Measurements from ENCODE around the gene TMEM30A. TPM values are rescaled to one million over a fixed set of nuclear protein-coding genes. Genes with fewer than 3 reads are reported as not detected.

The TMEM30A gene
- total and polyA plus RNA-seq, 2 donors (not counting 3 experiments of a cell fraction or from before 2014, with no cell fraction given): 42.2 to 197 TPM

GRCh38 chr6:75250552-75250951 is 34.0 kb downstream of the TMEM30A start:
- POLR2A ChIA-PET: no interaction called here
- CTCF ChIA-PET: interaction anchor here (0.9 to 1.5 kb wide), 3 partner anchors 9 to 296 kb away, joined by 3 to 4 read pairs (median 3); no protein-coding TSS in a partner anchor
- Histone ChIP-seq H3K9me1 (replicated peaks; ENCODE audit: control insufficient read depth, extremely low read depth, insufficient read depth, low read length) (no peaks in the 10 kb centered on the region), H3K79me2 (ENCODE audit: control insufficient read depth, insufficient read depth, low read length) (no peaks in the 10 kb centered on the region), H4K20me1 (replicated peaks; ENCODE audit: control insufficient read depth, extremely low read depth, insufficient read depth, low read length) (peaks cover 3% of the 10 kb centered on the region), H3K9me3 (replicated peaks; ENCODE audit: control insufficient read depth, insufficient read depth, low read length) (no peaks in the 10 kb centered on the region), H3K9ac (replicated peaks; ENCODE audit: extremely low read depth, insufficient read depth, low read length) (no peak overlapping the region), H3K4me2 (ENCODE audit: insufficient read depth, low read length) (no peak overlapping the region), H3K27ac (ENCODE audit: insufficient read depth, low read depth, low read length) (no peak overlapping the region), H3K27me3 (ENCODE audit: control insufficient read depth in 2 of 2, insufficient read depth in 2 of 2, low read length in 2 of 2) (no peaks in the 10 kb centered on the region), H2AFZ (ENCODE audit: low read depth, low read length) (no peak overlapping the region), H3K36me3 (ENCODE audit: control insufficient read depth in 2 of 2, extremely low read depth in 1 of 2, insufficient read depth in 2 of 2, low read length in 2 of 2) (peaks cover 0 to 3% of the 10 kb centered on the region in 2 experiments), H3K4me1 (ENCODE audit: control insufficient read depth, extremely low read depth, insufficient read depth, low read length) (no peaks in the 10 kb centered on the region), H3K4me3 (replicated peaks in 1 of 3; ENCODE audit: insufficient read depth in 1 of 3, low read depth in 1 of 3, low read length in 3 of 3) (no peak overlapping the region)
- intact Hi-C loops (cut with micrococcal nuclease) (no loop called here), dilution Hi-C loops (cut with MboI; ENCODE audit: extremely low pct_ligation_motif_present, low sequenced_read_pairs) (no loop called here)
- FAIRE-seq: no peak
- no peak for TF ChIP-seq POLR2AphosphoS5 (IDR thresholded peaks at IDR 0.05; ENCODE audit: insufficient read depth, low read depth, low read length)
- TF ChIP-seq MAX (IDR thresholded peaks at IDR 0.05; ENCODE audit: insufficient read depth, insufficient read length): no peak
- no peak for DNase-seq (ENCODE audit: low read depth, low spot score)
- BruUV-seq (replicated peaks): no TSS peak

- CTCF ChIA-PET: interaction anchor here (0.9 to 1.5 kb wide), 4 partner anchors 9 to 297 kb away, joined by 3 to 4 read pairs (median 3); no protein-coding TSS in a partner anchor
- Histone ChIP-seq H3K4me2 (ENCODE audit: insufficient read depth, low read length) (no peak overlapping the region), H3K9me3 (replicated peaks; ENCODE audit: control insufficient read depth, insufficient read depth, low read length) (no peaks in the 10 kb centered on the region), H3K9ac (replicated peaks; ENCODE audit: extremely low read depth, insufficient read depth, low read length) (no peak overlapping the region), H3K79me2 (ENCODE audit: control insufficient read depth, insufficient read depth, low read length) (no peaks in the 10 kb centered on the region), H3K36me3 (ENCODE audit: control insufficient read depth in 2 of 2, extremely low read depth in 1 of 2, insufficient read depth in 2 of 2, low read length in 2 of 2) (no peaks in the 10 kb centered on the region), H4K20me1 (replicated peaks; ENCODE audit: control insufficient read depth, extremely low read depth, insufficient read depth, low read length) (no peaks in the 10 kb centered on the region), H2AFZ (ENCODE audit: low read depth, low read length) (no peak overlapping the region), H3K9me1 (replicated peaks; ENCODE audit: control insufficient read depth, extremely low read depth, insufficient read depth, low read length) (no peaks in the 10 kb centered on the region), H3K27me3 (ENCODE audit: control insufficient read depth in 2 of 2, insufficient read depth in 2 of 2, low read length in 2 of 2) (no peaks in the 10 kb centered on the region), H3K4me1 (ENCODE audit: control insufficient read depth, extremely low read depth, insufficient read depth, low read length) (no peaks in the 10 kb centered on the region), H3K27ac (ENCODE audit: insufficient read depth, low read depth, low read length) (no peak overlapping the region), H3K4me3 (replicated peaks in 1 of 3; ENCODE audit: insufficient read depth in 1 of 3, low read depth in 1 of 3, low read length in 3 of 3) (no peak overlapping the region)
- DNase-seq (ENCODE audit: low read depth, low spot score): no peak
- intact Hi-C loops (cut with micrococcal nuclease): no loop called here
- BruUV-seq (replicated peaks): no TSS peak
- no peak for FAIRE-seq
- POLR2A ChIA-PET: no interaction called here
- dilution Hi-C loops (cut with MboI; ENCODE audit: extremely low pct_ligation_motif_present, low sequenced_read_pairs): no loop called here
- TF ChIP-seq EZH2 (IDR thresholded peaks at IDR 0.05; ENCODE audit: borderline replicate concordance, low read depth, low read length, severe bottlenecking) (no peak), MAX (IDR thresholded peaks at IDR 0.05; ENCODE audit: insufficient read depth, insufficient read length) (no peak), GATA2 (IDR thresholded peaks at IDR 0.05; ENCODE audit: insufficient read depth, insufficient read length, low read depth, low read length) (no peak), FOS (IDR thresholded peaks at IDR 0.05; ENCODE audit: borderline replicate concordance, insufficient read depth, low read length) (no peak), POLR2AphosphoS5 (IDR thresholded peaks at IDR 0.05; ENCODE audit: insufficient read depth, low read depth, low read length) (no peak), POLR2A (IDR thresholded peaks at IDR 0.05; ENCODE audit: low read depth, low read length) (no peak), JUN (IDR thresholded peaks at IDR 0.05; ENCODE audit: borderline replicate concordance, insufficient read depth, insufficient read length, low read depth) (no peak), CTCF (IDR thresholded peaks at IDR 0.05; ENCODE audit: extremely low read depth in 1 of 2, insufficient read depth in 1 of 2, low read depth in 1 of 2, low read length in 2 of 2) (no peak), MYC (IDR thresholded peaks at IDR 0.05; ENCODE audit: low read depth, low read length) (no peak)
Observed at GRCh38 chr6:75249837-75250236, 34.8 kb downstream of the TMEM30A start.

All from endothelial cell of umbilical vein (primary cell).